Endodermal cell (in vitro differentiated cells): ENCODE results near the gene RGPD3. TPM values are rescaled to one million over a fixed set of nuclear protein-coding genes. Genes with fewer than 3 reads are reported as not detected.
"Not testable (repeated sequence)": the region's sequence is repeated elsewhere in the genome, so short reads cannot be mapped to it uniquely, and the experiment has no call there.

Experiments used
- DNase-seq: peaks from one replicate; pipeline ENCODE4 v3.0.0-alpha.2; 2017
- H3K27ac ChIP-seq: 2 replicates; pipeline ENCODE4 v1.5.1; 2013; ENCODE audit warnings: mild to moderate bottlenecking, low read depth, low read length, moderate library complexity
- H3K27me3 ChIP-seq: 2 replicates; pipeline ENCODE4 v1.6.1; 2013; ENCODE audit warnings: mild to moderate bottlenecking, low read length, moderate library complexity; ENCODE audit not compliant: insufficient read depth, control insufficient read depth, poor library complexity, severe bottlenecking
- H3K36me3 ChIP-seq: 2 replicates; pipeline ENCODE4 v1.7.0; 2013; ENCODE audit warnings: mild to moderate bottlenecking, low read length, moderate library complexity; ENCODE audit not compliant: control insufficient read depth, insufficient read depth
- H3K4me1 ChIP-seq: one replicate; pipeline ENCODE4 v1.7.0; 2013; ENCODE audit warnings: low read length; ENCODE audit not compliant: control insufficient read depth, insufficient read depth
- H3K4me3 ChIP-seq: 2 replicates; pipeline ENCODE4 v1.5.1; 2013; ENCODE audit warnings: mild to moderate bottlenecking, low read length, moderate library complexity
- H3K9ac ChIP-seq: 2 replicates; pipeline ENCODE4 v1.6.1; 2013; ENCODE audit warnings: mild to moderate bottlenecking, low read length, moderate library complexity; ENCODE audit not compliant: poor library complexity, severe bottlenecking; ENCODE audit errors: extremely low read depth
- H3K9me3 ChIP-seq: 2 replicates; pipeline ENCODE4 v1.6.1; 2013; ENCODE audit warnings: mild to moderate bottlenecking, low read length, moderate library complexity; ENCODE audit not compliant: control insufficient read depth
- H3K27ac Mint-ChIP-seq: 2 replicates; pipeline ENCODE4 v1.8.0; 2020; ENCODE audit warnings: mixed read lengths
- H3K27me3 Mint-ChIP-seq: 2 replicates; pipeline ENCODE4 v1.8.0; 2021; ENCODE audit warnings: mild to moderate bottlenecking, mixed read lengths; ENCODE audit not compliant: insufficient read depth
- H3K36me3 Mint-ChIP-seq: 2 replicates; pipeline ENCODE4 v1.8.0; 2020; ENCODE audit warnings: low read depth, mixed read lengths
- H3K4me1 Mint-ChIP-seq: 2 replicates; pipeline ENCODE4 v1.8.0; 2020; ENCODE audit warnings: mixed read lengths
- H3K4me3 Mint-ChIP-seq: 2 replicates; pipeline ENCODE4 v1.8.0; 2020; ENCODE audit warnings: mild to moderate bottlenecking, moderate library complexity, mixed read lengths
- H3K9me3 Mint-ChIP-seq: 2 replicates; pipeline ENCODE4 v1.8.0; 2020; ENCODE audit warnings: mild to moderate bottlenecking, mixed read lengths
- CTCF ChIP-seq: fragments of 200-600 bp; sonication (generic); conservative IDR thresholded peaks from 2 replicates; pipeline ENCODE4 v1.5.0; 2021; ENCODE audit warnings: antibody characterized with exemption, mild to moderate bottlenecking
- WGBS, 2 experiments: methylation state at CpG; one replicate each; pipeline versions ENCODE4 v1.1.5 to v1.1.7; 2013; ENCODE audit warnings: missing lambda C conversion rate in 2 of 2, mixed read lengths in 1 of 2; ENCODE audit not compliant: insufficient coverage in 1 of 2, insufficient read length in 1 of 2; 5-methylcytosine and 5-hydroxymethylcytosine counted together
- total RNA-seq, 2 donors: library from RNA; stranded (reverse); fragmentation: NEBNext Ultra II Directional in 1 of 2; extraction: Animal tissue kit (Norgen Biotek cat#: 25700) in 1 of 2; gene quantifications; 2 replicates in 1 of 2; 3 replicates in 1 of 2; pipeline ENCODE4 v1.2.1, GENCODE V29; 2021

Gene RGPD3
- total RNA-seq, 2 donors from 2014 or later: 0.49 to 0.59 TPM

GRCh38 chr2:106381867-106382266 lies 86.3 kb downstream of the RGPD3 start:
- H3K4me1 ChIP-seq, H3K27ac ChIP-seq, H3K36me3 ChIP-seq, H3K27me3 Mint-ChIP-seq, H3K9me3 ChIP-seq, DNase-seq, H3K9ac ChIP-seq, H3K36me3 Mint-ChIP-seq, H3K4me3 Mint-ChIP-seq, H3K27ac Mint-ChIP-seq, H3K4me3 ChIP-seq, H3K9me3 Mint-ChIP-seq, H3K4me1 Mint-ChIP-seq, H3K27me3 ChIP-seq: not testable (repeated sequence)
- WGBS, 2 experiments: 97 to 100% methylated on average over 1 to 3 of the region's 4 CpGs

- H3K4me3 Mint-ChIP-seq, H3K36me3 Mint-ChIP-seq, H3K9ac ChIP-seq, H3K36me3 ChIP-seq, H3K27ac Mint-ChIP-seq, H3K27me3 Mint-ChIP-seq, DNase-seq, H3K9me3 Mint-ChIP-seq, H3K27me3 ChIP-seq, H3K4me1 ChIP-seq, H3K9me3 ChIP-seq, H3K27ac ChIP-seq, H3K4me1 Mint-ChIP-seq, H3K4me3 ChIP-seq: not testable (repeated sequence)
- WGBS, 2 experiments: no CpG with 5 or more reads among the region's 3 CpGs
These were observed 88.6 kb downstream of the RGPD3 start for GRCh38 chr2:106379567-106379966.

GRCh38 chr2:106369182-106369581 lies 99.0 kb downstream of the RGPD3 start:
- not testable (repeated sequence) for H3K27ac Mint-ChIP-seq, H3K9ac ChIP-seq, H3K4me3 ChIP-seq, H3K36me3 Mint-ChIP-seq, DNase-seq, H3K4me1 ChIP-seq, H3K9me3 ChIP-seq, H3K4me1 Mint-ChIP-seq, H3K27me3 Mint-ChIP-seq, H3K27ac ChIP-seq, H3K27me3 ChIP-seq, H3K36me3 ChIP-seq, H3K9me3 Mint-ChIP-seq, H3K4me3 Mint-ChIP-seq
- WGBS, 2 experiments: 90% methylated on average over 2 of the region's 3 CpGs; no CpG with 5 or more reads in 1 of the 2 experiments

GRCh38 chr2:106366204-106366885 lies 101.9 kb downstream of the RGPD3 start:
- 93 to 94% methylated on average over 8 to 12 of the region's 12 CpGs for WGBS, 2 experiments
- no peak for DNase-seq
- Mint-ChIP-seq H3K4me1 (no peaks in the 10 kb centered on the region), H3K9me3 (peaks cover 3% of the 10 kb centered on the region), H3K27me3 (no peaks in the 10 kb centered on the region), H3K4me3 (no peak overlapping the region), H3K36me3 (no peaks in the 10 kb centered on the region), H3K27ac (no peak overlapping the region)
- no peak overlapping the region for H3K9ac ChIP-seq
- no peaks in the 10 kb centered on the region for H3K27me3 ChIP-seq
- H3K9me3 ChIP-seq: peaks cover 5% of the 10 kb centered on the region
- H3K36me3 ChIP-seq: no peaks in the 10 kb centered on the region
- no peak overlapping the region for H3K4me3 ChIP-seq
- TF ChIP-seq CTCF: no peak
- no peaks in the 10 kb centered on the region for H3K4me1 ChIP-seq
- H3K27ac ChIP-seq: no peak overlapping the region
